GM12878 (cell line): ENCODE data around the gene GPC3. TPM values are rescaled to one million over a fixed set of nuclear protein-coding genes. Genes with fewer than 3 reads are reported as not detected.

Experiments used
- ATAC-seq: fragments of 200-7000 bp; cut with Tn5 transposase; 3 replicates; pipeline ENCODE4 v1.9.1; 2020; ENCODE audit warnings: mild to moderate bottlenecking, moderate library complexity
- BruUV-seq: library from RNA; stranded (reverse); fragments of 400-500 nt; replicated peaks from 2 replicates; lab custom pipeline; 2021; lab: Mats Ljungman, UMichigan
- CTCF ChIA-PET: fragments of 300-600 bp; sonication (Branson Sonifier 250); formaldehyde crosslinking; extraction: SDS; loops from one replicate; lab custom pipeline; 2021; ENCODE audit warnings: inconsistent platforms; lab: Yijun Ruan, JAX
- POLR2A ChIA-PET: fragments of 350-600 bp; formaldehyde crosslinking; extraction: SDS; loops from one replicate; lab custom pipeline; 2021; ENCODE audit warnings: inconsistent platforms; lab: Charles Lee
- RAD21 ChIA-PET: fragments of 300-600 bp; sonication (Branson Sonifier 250); formaldehyde crosslinking; loops from one replicate; lab custom pipeline; 2023; ENCODE audit warnings: antibody characterized with exemption; ENCODE audit not compliant: unreplicated experiment; lab: Charles Lee
- SMC1A ChIA-PET: fragments of 300-600 bp; sonication (Branson Sonifier 250); formaldehyde crosslinking; loops from one replicate; lab custom pipeline; 2023; ENCODE audit not compliant: unreplicated experiment, uncharacterized antibody; lab: Charles Lee
- DNase-seq: peaks from one replicate; pipeline ENCODE4 v3.0.0-alpha.2; 2011; ENCODE audit warnings: low read depth, low spot score
- FAIRE-seq: peaks from 3 replicates; lab custom pipeline; 2011; peaks lifted over from hg19 to GRCh38; lab: Jason Lieb, UNC
- H2AFZ ChIP-seq: 2 replicates; pipeline ENCODE4 v1.6.0; 2011; ENCODE audit warnings: low read depth, low read length, control low read depth; ENCODE audit not compliant: control insufficient read depth
- H3K27ac ChIP-seq: 2 replicates; pipeline ENCODE4 v1.5.1; 2011; ENCODE audit warnings: control low read depth; ENCODE audit not compliant: control insufficient read depth, insufficient read depth
- H3K27me3 ChIP-seq, 2 experiments: replicated peaks in 1 of 2; 2 replicates each; pipeline versions ENCODE4 v1.6.0 to v1.6.1; 2011; ENCODE audit warnings: low read length in 1 of 2; ENCODE audit not compliant: control insufficient read depth in 2 of 2, insufficient read depth in 2 of 2
- H3K36me3 ChIP-seq, 2 experiments: 2 replicates each; pipeline ENCODE4 v1.5.1; 2011; ENCODE audit warnings: low read length in 1 of 2; ENCODE audit not compliant: control insufficient read depth in 2 of 2, insufficient read depth in 2 of 2
- H3K4me1 ChIP-seq: 2 replicates; pipeline ENCODE4 v1.6.1; 2011; ENCODE audit warnings: mild to moderate bottlenecking, low read length, moderate library complexity, mixed read lengths; ENCODE audit not compliant: control insufficient read depth, insufficient read depth
- H3K4me2 ChIP-seq: 2 replicates; pipeline ENCODE4 v1.6.0; 2011; ENCODE audit warnings: control low read depth; ENCODE audit not compliant: control insufficient read depth, insufficient read depth
- H3K4me3 ChIP-seq: fragments of 200-600 bp; sonication (generic); 2 replicates; pipeline ENCODE4 v1.5.1; 2016
- H3K79me2 ChIP-seq: 2 replicates; pipeline ENCODE4 v1.6.0; 2011; ENCODE audit warnings: low read length; ENCODE audit not compliant: control insufficient read depth, insufficient read depth
- H3K9ac ChIP-seq: 2 replicates; pipeline ENCODE4 v1.8.0; 2011; ENCODE audit warnings: low read length, control low read depth, mixed read lengths; ENCODE audit not compliant: control insufficient read depth, insufficient read depth
- H3K9me3 ChIP-seq: replicated peaks from 3 replicates; pipeline ENCODE4 v1.5.1; 2011; ENCODE audit warnings: mild to moderate bottlenecking, low read length; ENCODE audit not compliant: control insufficient read depth, insufficient read depth
- H4K20me1 ChIP-seq: 2 replicates; pipeline ENCODE4 v1.6.0; 2011; ENCODE audit not compliant: control insufficient read depth, insufficient read depth
- CHD2 ChIP-seq: IDR thresholded peaks from 2 replicates; pipeline ENCODE4 v1.6.1; 2011; ENCODE audit warnings: low read depth, low read length, improper control_type of control experiment, borderline replicate concordance
- DPF2 ChIP-seq: fragments of 450-650 bp; IDR thresholded peaks from 2 replicates; pipeline ENCODE4 v1.6.1; 2017; ENCODE audit warnings: mild to moderate bottlenecking
- EP300 ChIP-seq, 2 experiments: fragments of 150-350 bp in 1 of 2; IDR thresholded peaks; 2 replicates each; pipeline ENCODE4 v1.6.1; 2011 to 2012; ENCODE audit warnings: low read depth in 2 of 2, low read length in 2 of 2, borderline replicate concordance in 1 of 2, improper control_type of control experiment in 1 of 2, inconsistent platforms in 1 of 2; ENCODE audit not compliant: control insufficient read depth in 1 of 2
- ESRRA ChIP-seq: IDR thresholded peaks from 2 replicates; pipeline ENCODE4 v1.6.1; 2012; ENCODE audit warnings: mild to moderate bottlenecking, low read length, improper control_type of control experiment
- EZH2 ChIP-seq: IDR thresholded peaks from 2 replicates; pipeline ENCODE4 v1.6.1; 2012; ENCODE audit warnings: low read depth, mild to moderate bottlenecking, control low read depth, inconsistent platforms, low read length, borderline replicate concordance; ENCODE audit not compliant: control insufficient read depth
- IKZF2 ChIP-seq, 2 experiments: fragments of 450-650 bp; IDR thresholded peaks; 2 replicates each; pipeline ENCODE4 v1.6.1; 2017; ENCODE audit warnings: mild to moderate bottlenecking in 2 of 2, moderate library complexity in 2 of 2
- JUND ChIP-seq: IDR thresholded peaks from 2 replicates; pipeline ENCODE4 v1.6.1; 2012; ENCODE audit warnings: low read depth, mild to moderate bottlenecking, low read length, improper control_type of control experiment, moderate library complexity
- KDM1A ChIP-seq: fragments of 200-600 bp; sonication (generic); IDR thresholded peaks from 2 replicates; pipeline ENCODE4 v1.6.1; 2016; ENCODE audit warnings: borderline replicate concordance
- LARP7 ChIP-seq: fragments of 450-650 bp; IDR thresholded peaks from 2 replicates; pipeline ENCODE4 v1.6.1; 2017; ENCODE audit warnings: mild to moderate bottlenecking
- MTA3 ChIP-seq: IDR thresholded peaks from 2 replicates; pipeline ENCODE4 v1.6.1; 2012; ENCODE audit warnings: low read length, inconsistent platforms, borderline replicate concordance
- NR2F1 ChIP-seq: fragments of 450-650 bp; conservative IDR thresholded peaks from 2 replicates; pipeline ENCODE4 v1.6.1; 2017; ENCODE audit warnings: mild to moderate bottlenecking
- SMAD5 ChIP-seq: IDR thresholded peaks from 2 replicates; pipeline ENCODE4 v1.6.1; 2016; ENCODE audit warnings: antibody characterized with exemption, low read depth
- TAF1 ChIP-seq: IDR thresholded peaks from 2 replicates; pipeline ENCODE4 v1.6.1; 2011; ENCODE audit warnings: mild to moderate bottlenecking, low read depth, low read length, borderline replicate concordance
- WGBS: methylation state at CpG from one replicate; pipeline ENCODE4 v1.1.6; 2016; ENCODE audit warnings: low lambda C conversion rate; ENCODE audit not compliant: insufficient replicate concordance, insufficient coverage; ENCODE audit errors: missing lambda C conversion rate; 5-methylcytosine and 5-hydroxymethylcytosine counted together
- in situ Hi-C: fragments of 300-500 bp; cut with MboI; formaldehyde crosslinking; loops from 9 replicates; pipeline ENCODE4 v1.14.3; 2018; ENCODE audit warnings: mixed read lengths
- intact Hi-C: fragments of 100-400 bp; cut with micrococcal nuclease; formaldehyde crosslinking; loops from one replicate; pipeline ENCODE4 v1.14.2; 2022; ENCODE audit not compliant: unreplicated experiment
- polyA plus RNA-seq, 11 experiments: library from polyadenylated mRNA; depleted of rRNA in 4 of 11; unstranded in 6 of 11; stranded (reverse) in 5 of 11; fragments of >200 nt; fragmentation: Nextera tagmentation in 4 of 11; fragmentation: Illumina TruSeq in 1 of 11; extraction: Ambion mirVana in 4 of 11; extraction: Trizol in 1 of 11; gene quantifications; 1 replicate in 1 of 11; 2 replicates in 10 of 11; pipeline versions ENCODE4 v1.2.1 to v1.2.3, GENCODE V29; 2011 to 2016; ENCODE audit warnings: inconsistent platforms in 2 of 11, missing spikeins in 2 of 11, low read depth in 1 of 11
- total RNA-seq, 4 experiments: library from RNA; depleted of rRNA in 3 of 4; stranded (reverse); fragments of >200 nt in 3 of 4; fragmentation: Illumina TruSeq in 1 of 4; extraction: Trizol in 1 of 4; gene quantifications; 2 replicates each; pipeline versions ENCODE4 v1.2.1 to v1.2.3, GENCODE V29; 2013 to 2021
- TF ChIP-seq, protein P1 (sequence below): fragments of 450-650 bp; IDR thresholded peaks from 2 replicates; pipeline ENCODE4 v1.6.1; 2017; ENCODE audit warnings: mild to moderate bottlenecking, moderate library complexity
- TF ChIP-seq, protein P2 (sequence below): fragments of 450-650 bp; IDR thresholded peaks from 2 replicates; pipeline ENCODE4 v1.6.1; 2017; ENCODE audit warnings: mild to moderate bottlenecking
- TF ChIP-seq, protein P3 (sequence below): IDR thresholded peaks from 2 replicates; pipeline ENCODE4 v1.6.1; 2011; ENCODE audit warnings: borderline replicate concordance, low read depth, mild to moderate bottlenecking, moderate library complexity, low read length; ENCODE audit not compliant: insufficient read depth, poor library complexity, severe bottlenecking

Gene GPC3
- total and polyA plus RNA-seq, 10 of the 15 experiments (the other 5 are each of a cell fraction or from before 2014, with no cell fraction given), result 0.09 to 0.82 TPM; not detected in 8

DNA sequence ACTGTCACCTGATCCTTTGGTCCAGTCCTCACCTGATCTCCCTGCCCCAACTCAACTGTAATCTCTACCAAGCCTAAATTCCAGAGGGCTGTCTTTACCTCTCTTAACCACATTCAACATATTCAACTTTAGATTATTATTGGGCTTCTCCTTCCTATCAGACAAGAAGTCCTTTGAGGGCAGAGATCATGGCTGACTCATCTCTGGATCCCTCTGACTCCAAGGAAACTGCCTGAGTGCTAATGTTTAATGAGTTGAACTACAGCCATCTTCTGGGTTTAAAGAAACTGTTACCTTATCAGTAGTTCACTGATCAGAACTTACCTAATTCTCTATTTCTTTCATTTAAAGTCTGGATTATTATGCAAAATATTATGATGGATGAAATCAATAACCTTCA is 135.7 kb downstream of the GPC3 start (continued):
- TF ChIP-seq, protein P1, sequence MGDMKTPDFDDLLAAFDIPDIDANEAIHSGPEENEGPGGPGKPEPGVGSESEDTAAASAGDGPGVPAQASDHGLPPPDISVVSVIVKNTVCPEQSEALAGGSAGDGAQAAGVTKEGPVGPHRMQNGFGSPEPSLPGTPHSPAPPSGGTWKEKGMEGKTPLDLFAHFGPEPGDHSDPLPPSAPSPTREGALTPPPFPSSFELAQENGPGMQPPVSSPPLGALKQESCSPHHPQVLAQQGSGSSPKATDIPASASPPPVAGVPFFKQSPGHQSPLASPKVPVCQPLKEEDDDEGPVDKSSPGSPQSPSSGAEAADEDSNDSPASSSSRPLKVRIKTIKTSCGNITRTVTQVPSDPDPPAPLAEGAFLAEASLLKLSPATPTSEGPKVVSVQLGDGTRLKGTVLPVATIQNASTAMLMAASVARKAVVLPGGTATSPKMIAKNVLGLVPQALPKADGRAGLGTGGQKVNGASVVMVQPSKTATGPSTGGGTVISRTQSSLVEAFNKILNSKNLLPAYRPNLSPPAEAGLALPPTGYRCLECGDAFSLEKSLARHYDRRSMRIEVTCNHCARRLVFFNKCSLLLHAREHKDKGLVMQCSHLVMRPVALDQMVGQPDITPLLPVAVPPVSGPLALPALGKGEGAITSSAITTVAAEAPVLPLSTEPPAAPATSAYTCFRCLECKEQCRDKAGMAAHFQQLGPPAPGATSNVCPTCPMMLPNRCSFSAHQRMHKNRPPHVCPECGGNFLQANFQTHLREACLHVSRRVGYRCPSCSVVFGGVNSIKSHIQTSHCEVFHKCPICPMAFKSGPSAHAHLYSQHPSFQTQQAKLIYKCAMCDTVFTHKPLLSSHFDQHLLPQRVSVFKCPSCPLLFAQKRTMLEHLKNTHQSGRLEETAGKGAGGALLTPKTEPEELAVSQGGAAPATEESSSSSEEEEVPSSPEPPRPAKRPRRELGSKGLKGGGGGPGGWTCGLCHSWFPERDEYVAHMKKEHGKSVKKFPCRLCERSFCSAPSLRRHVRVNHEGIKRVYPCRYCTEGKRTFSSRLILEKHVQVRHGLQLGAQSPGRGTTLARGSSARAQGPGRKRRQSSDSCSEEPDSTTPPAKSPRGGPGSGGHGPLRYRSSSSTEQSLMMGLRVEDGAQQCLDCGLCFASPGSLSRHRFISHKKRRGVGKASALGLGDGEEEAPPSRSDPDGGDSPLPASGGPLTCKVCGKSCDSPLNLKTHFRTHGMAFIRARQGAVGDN, result no peak
- no peak for TF ChIP-seq ESRRA
- TF ChIP-seq CHD2, result no peak
- no peak for TF ChIP-seq JUND

DNA sequence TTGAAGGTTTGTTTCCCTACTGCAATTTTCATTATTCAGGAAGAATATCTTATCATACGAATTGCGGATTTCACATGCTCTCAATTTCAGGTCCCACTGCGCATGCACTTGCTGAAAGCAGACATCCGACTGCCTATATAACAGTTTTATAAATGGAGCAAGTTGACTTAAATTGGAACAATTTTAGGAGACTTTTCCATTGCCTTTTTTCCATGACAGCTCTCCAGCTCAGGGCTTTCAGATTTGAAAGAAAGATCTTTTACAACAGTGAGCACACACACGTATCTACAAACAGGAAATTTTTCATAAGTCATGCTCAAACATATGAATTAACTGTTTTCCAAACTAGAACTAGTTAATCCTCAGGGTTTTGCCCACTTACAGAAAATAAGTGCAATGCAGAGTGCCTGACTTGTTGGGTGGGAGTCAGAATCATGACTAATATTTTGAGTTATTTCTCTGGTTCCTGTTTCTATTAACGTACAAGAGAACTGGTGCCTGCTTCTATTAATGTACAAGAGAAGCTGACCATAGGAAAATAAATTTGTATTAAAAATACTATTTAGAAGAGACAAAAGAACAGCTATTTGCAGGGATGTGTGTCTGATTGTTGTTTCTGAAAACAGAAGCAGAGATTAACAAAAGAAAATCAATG is 137.9 kb downstream of the GPC3 start:
- FAIRE-seq (no peak), ATAC-seq (no peak), DNase-seq (no peak)
- no peak overlapping the region for H3K9ac ChIP-seq
- CTCF ChIA-PET, result interaction anchor here (1.7 kb wide), 1 partner anchor 54 kb away, joined by 6 read pairs; no protein-coding TSS in a partner anchor
- WGBS, result 59% methylated on average over 6 of the region's 6 CpGs
- no peak overlapping the region for H3K4me3 ChIP-seq
- no peaks in the 10 kb centered on the region for H3K79me2 ChIP-seq
- H3K9me3 ChIP-seq, result no peaks in the 10 kb centered on the region
- no peaks in the 10 kb centered on the region for H3K4me1 ChIP-seq
- H3K4me2 ChIP-seq, result no peak overlapping the region
- H2AFZ ChIP-seq, result no peak overlapping the region
- no peaks in the 10 kb centered on the region; a peak in 1 of 4 replicates for H3K27me3 ChIP-seq
- no peak overlapping the region for H3K27ac ChIP-seq
- SMC1A ChIA-PET, result no interaction called here
- BruUV-seq, result no TSS peak
- POLR2A ChIA-PET, result no interaction called here
- no peaks in the 10 kb centered on the region for H4K20me1 ChIP-seq
- RAD21 ChIA-PET, result no interaction called here
- in situ Hi-C loops, result no loop called here
- intact Hi-C loops, result no loop called here
- H3K36me3 ChIP-seq, result no peaks in the 10 kb centered on the region
- no peak for TF ChIP-seq EP300 (IDR thresholded peaks at IDR 0.05; ENCODE audit: borderline replicate concordance in 1 of 2, control insufficient read depth in 1 of 2, low read depth in 2 of 2, low read length in 2 of 2)
- no peak for TF ChIP-seq IKZF2 (IDR thresholded peaks at IDR 0.05)
- TF ChIP-seq, protein P2, sequence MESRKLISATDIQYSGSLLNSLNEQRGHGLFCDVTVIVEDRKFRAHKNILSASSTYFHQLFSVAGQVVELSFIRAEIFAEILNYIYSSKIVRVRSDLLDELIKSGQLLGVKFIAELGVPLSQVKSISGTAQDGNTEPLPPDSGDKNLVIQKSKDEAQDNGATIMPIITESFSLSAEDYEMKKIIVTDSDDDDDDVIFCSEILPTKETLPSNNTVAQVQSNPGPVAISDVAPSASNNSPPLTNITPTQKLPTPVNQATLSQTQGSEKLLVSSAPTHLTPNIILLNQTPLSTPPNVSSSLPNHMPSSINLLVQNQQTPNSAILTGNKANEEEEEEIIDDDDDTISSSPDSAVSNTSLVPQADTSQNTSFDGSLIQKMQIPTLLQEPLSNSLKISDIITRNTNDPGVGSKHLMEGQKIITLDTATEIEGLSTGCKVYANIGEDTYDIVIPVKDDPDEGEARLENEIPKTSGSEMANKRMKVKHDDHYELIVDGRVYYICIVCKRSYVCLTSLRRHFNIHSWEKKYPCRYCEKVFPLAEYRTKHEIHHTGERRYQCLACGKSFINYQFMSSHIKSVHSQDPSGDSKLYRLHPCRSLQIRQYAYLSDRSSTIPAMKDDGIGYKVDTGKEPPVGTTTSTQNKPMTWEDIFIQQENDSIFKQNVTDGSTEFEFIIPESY, result no peak
- TF ChIP-seq LARP7, result no peak
- TF ChIP-seq KDM1A, result no peak
- TF ChIP-seq EZH2, result no peak
- TF ChIP-seq MTA3, result no peak
- TF ChIP-seq, protein P3, sequence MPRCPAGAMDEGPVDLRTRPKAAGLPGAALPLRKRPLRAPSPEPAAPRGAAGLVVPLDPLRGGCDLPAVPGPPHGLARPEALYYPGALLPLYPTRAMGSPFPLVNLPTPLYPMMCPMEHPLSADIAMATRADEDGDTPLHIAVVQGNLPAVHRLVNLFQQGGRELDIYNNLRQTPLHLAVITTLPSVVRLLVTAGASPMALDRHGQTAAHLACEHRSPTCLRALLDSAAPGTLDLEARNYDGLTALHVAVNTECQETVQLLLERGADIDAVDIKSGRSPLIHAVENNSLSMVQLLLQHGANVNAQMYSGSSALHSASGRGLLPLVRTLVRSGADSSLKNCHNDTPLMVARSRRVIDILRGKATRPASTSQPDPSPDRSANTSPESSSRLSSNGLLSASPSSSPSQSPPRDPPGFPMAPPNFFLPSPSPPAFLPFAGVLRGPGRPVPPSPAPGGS, result no peak
- TF ChIP-seq DPF2, result no peak
- TF ChIP-seq TAF1, result no peak
- no peak for TF ChIP-seq NR2F1
- TF ChIP-seq SMAD5, result no peak
